Tibial nerve (tissue), 4 donors: ENCODE measurements around the gene SDC1.

Experiments
- CTCF ChIP-seq, 5 experiments: fragments of 200-600 bp in 3 of 5; fragments of 450-650 bp in 2 of 5; sonication (generic) in 3 of 5; IDR thresholded peaks; one replicate each; pipeline ENCODE4 v1.5.1; 2016 to 2019; ENCODE audit warnings: antibody characterized with exemption in 5 of 5, mild to moderate bottlenecking in 3 of 5, moderate library complexity in 2 of 5
- EP300 ChIP-seq, 2 donors: sonication (generic); formaldehyde crosslinking; IDR thresholded peaks; one replicate each; pipeline ENCODE4 v1.6.1; 2017; ENCODE audit warnings: antibody characterized with exemption in 2 of 2, mild to moderate bottlenecking in 1 of 2
- POLR2A ChIP-seq, 2 donors: fragments of 450-650 bp; IDR thresholded peaks; one replicate each; pipeline ENCODE4 v1.6.1; 2017; ENCODE audit warnings: antibody characterized with exemption in 2 of 2, mild to moderate bottlenecking in 2 of 2, moderate library complexity in 2 of 2

GRCh38 chr2:20273042-20273441 is 48.1 kb upstream of the SDC1 start:
- TF ChIP-seq POLR2A (IDR thresholded peaks at IDR 0.05), result no peak
- TF ChIP-seq CTCF (IDR thresholded peaks at IDR 0.05), result no peak
- no peak for TF ChIP-seq EP300 (IDR thresholded peaks at IDR 0.05)
